Epithelial cell of proximal tubule (primary cell): ENCODE results near the gene CEACAM4. TPM values are rescaled to one million over a fixed set of nuclear protein-coding genes. Genes with fewer than 3 reads are reported as not detected.

Source experiments
- DNase-seq: peaks from one replicate; pipeline ENCODE4 v3.0.0-alpha.2; 2011; ENCODE audit warnings: low read depth
- H3K4me3 ChIP-seq: 2 replicates; pipeline ENCODE4 v1.5.1; 2011; ENCODE audit warnings: low read depth, mild to moderate bottlenecking, low read length
- CTCF ChIP-seq: conservative IDR thresholded peaks from 2 replicates; pipeline ENCODE4 v1.5.1; 2012; ENCODE audit warnings: low read depth, mild to moderate bottlenecking, low read length
- total RNA-seq: library from RNA; depleted of rRNA; stranded (reverse); fragments of >200 nt; gene quantifications from 2 replicates; pipeline ENCODE4 v1.2.3, GENCODE V29; 2015

CEACAM4 gene
- total RNA-seq, 1 donor from 2014 or later = not detected

DNA sequence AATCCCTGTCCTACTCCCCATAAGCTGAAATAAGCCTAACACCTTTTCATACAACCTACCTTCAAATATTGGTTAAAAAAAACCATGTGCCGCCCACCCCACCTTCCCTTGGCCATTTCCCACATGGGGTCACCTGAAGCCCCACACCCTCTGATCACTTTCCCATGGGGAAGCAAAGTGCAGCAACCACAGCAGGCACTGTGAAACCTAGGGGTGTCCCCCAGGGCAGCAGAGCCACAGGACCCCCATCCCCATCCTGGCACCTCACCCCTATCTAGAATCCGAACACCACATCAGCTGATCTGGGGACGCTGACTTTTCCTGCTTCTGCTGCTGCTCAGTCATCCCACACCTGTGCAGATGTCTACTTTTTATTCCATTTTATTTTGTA, 31.0 kb downstream of the CEACAM4 start:
- TF ChIP-seq CTCF = no peak

DNA sequence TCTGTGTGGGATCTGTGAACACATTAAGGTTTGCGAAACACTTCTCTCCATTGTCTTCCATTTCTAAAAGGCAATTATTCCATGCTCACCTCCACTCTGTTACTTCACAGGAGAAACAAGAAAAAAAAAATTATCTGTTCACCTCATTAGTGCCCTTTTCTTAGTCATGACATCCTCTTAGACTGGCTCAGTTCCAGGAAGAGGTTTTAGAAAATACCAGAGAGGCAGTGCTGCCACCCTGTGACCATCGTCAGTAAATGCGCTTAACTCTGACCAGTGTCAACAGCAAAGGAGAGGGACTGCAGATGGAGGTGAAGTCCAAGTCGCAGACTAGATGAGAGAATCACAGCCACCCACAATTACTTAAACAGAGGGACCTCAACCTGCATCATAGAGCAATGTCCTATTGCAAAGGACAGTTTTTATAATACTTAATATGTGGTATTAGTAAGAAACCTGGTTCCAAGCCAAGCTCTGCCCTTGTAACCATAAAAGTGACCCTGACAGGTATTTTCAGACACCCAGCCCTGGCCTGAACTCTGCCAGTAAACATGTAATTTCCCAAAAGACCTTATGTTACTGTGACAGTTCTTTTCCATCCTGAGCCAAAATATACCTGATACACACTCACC, 31.5 kb downstream of the CEACAM4 start:
- peak; percentile 73 for TF ChIP-seq CTCF
- peak; percentile 52 for DNase-seq
- no peak overlapping the region for H3K4me3 ChIP-seq

More for the DNA sequence above, 31.0 kb downstream of the CEACAM4 start:
- no peak overlapping the region for H3K4me3 ChIP-seq
- DNase-seq = no peak

DNA sequence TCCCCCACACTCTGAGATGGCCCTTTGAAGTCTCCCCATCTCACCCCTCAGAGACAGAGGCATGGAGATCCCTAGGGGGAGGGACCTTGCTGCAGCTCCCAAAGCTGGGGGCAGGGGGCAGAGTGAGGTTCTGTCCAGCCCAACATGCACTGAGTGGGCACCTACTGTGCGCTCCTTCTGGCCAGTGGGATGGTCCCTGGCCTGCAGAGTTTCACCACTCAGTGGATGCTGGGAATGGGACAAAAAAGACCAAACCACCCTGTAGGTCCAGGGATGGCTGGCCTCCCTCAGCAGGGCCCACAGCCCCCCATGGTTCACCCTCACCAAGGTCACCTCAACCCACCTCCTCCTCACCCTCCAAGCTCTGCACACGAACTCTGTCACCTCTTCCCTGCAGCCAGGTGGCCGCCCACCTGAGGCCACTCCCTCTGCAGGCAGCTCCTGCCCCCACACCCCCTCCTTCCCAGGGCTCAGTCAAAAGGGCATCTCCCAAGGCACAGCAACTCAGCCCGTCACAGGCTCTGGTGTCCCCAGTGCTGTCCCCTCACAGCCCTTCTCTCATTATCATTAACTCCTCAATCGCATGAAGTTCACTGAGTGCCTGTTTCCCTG, 34.8 kb downstream of the CEACAM4 start:
- TF ChIP-seq CTCF = no peak
- no peak overlapping the region for H3K4me3 ChIP-seq
- DNase-seq = no peak

- TF ChIP-seq CTCF = no peak
- H3K4me3 ChIP-seq = no peak overlapping the region
- DNase-seq = no peak
Observed at GRCh38 chr19:41590936-41591335, 35.9 kb downstream of the CEACAM4 start.

- no peak for DNase-seq
- H3K4me3 ChIP-seq = no peak overlapping the region
- TF ChIP-seq CTCF = no peak
Observed at GRCh38 chr19:41589371-41589770, 37.5 kb downstream of the CEACAM4 start.

- no peak overlapping the region for H3K4me3 ChIP-seq
- DNase-seq = no peak
- TF ChIP-seq CTCF = no peak
Observed at GRCh38 chr19:41588497-41589209, 38.2 kb downstream of the CEACAM4 start.
